ENCODE measurements around the gene MYOM1.

MYOM1 gene

GRCh38 chr18:3266062-3266608, 46.4 kb upstream of the MYOM1 start:
- DNase-seq: no peak
- Histone ChIP-seq H4K20me1 (ENCODE audit: insufficient read depth, low read length) (peaks cover 5% of the 10 kb centered on the region; the same call in 1 of the 2 replicates), H3K79me2 (ENCODE audit: low read length) (peaks cover 89% of the 10 kb centered on the region), H3K4me3 (ENCODE audit: low read length) (no peak overlapping the region), H3K4me1 (ENCODE audit: low read length) (peaks cover 12% of the 10 kb centered on the region; the same call in 1 of the 2 replicates), H3K27me3 (replicated peaks; ENCODE audit: insufficient read depth, low read length) (no peaks in the 10 kb centered on the region), H3K4me2 (ENCODE audit: low read depth, low read length) (no peak overlapping the region), H3K27ac (ENCODE audit: low read length) (no peak overlapping the region), H3K9me2 (replicated peaks; ENCODE audit: insufficient read depth, low read length) (no peaks in the 10 kb centered on the region), H2AFZ (ENCODE audit: low read length) (no peak overlapping the region), H3K9ac (ENCODE audit: low read length) (no peak overlapping the region), H3K36me3 (replicated peaks; ENCODE audit: insufficient read depth, low read length) (no peaks in the 10 kb centered on the region), H3F3A (ENCODE audit: insufficient read depth, low read length) (peaks cover 2% of the 10 kb centered on the region), H3K9me3 (replicated peaks; ENCODE audit: insufficient read depth, low read length) (no peaks in the 10 kb centered on the region)
- TF ChIP-seq EZH2 (optimal IDR thresholded peaks at IDR 0.05; ENCODE audit: low read depth, low read length) (no peak), CTCF (IDR thresholded peaks at IDR 0.05; ENCODE audit: low read length) (no peak), EZH2phosphoT487 (IDR thresholded peaks at IDR 0.05; ENCODE audit: low read length) (no peak)

- no peak for TF ChIP-seq CTCF (IDR thresholded peaks at IDR 0.05; ENCODE audit: low read length)
- TF ChIP-seq EZH2 (optimal IDR thresholded peaks at IDR 0.05; ENCODE audit: low read depth, low read length): no peak
- no peak for TF ChIP-seq EZH2phosphoT487 (IDR thresholded peaks at IDR 0.05; ENCODE audit: low read length)
- Histone ChIP-seq H2AFZ (ENCODE audit: low read length) (no peak overlapping the region), H3K79me2 (ENCODE audit: low read length) (peaks cover 84% of the 10 kb centered on the region), H3K4me2 (ENCODE audit: low read depth, low read length) (no peak overlapping the region), H3K27ac (ENCODE audit: low read length) (no peak overlapping the region), H3K27me3 (replicated peaks; ENCODE audit: insufficient read depth, low read length) (no peaks in the 10 kb centered on the region), H3K9ac (ENCODE audit: low read length) (no peak overlapping the region), H3K9me2 (replicated peaks; ENCODE audit: insufficient read depth, low read length) (no peaks in the 10 kb centered on the region), H3F3A (ENCODE audit: insufficient read depth, low read length) (peaks cover 6% of the 10 kb centered on the region), H3K4me3 (ENCODE audit: low read length) (no peak overlapping the region), H3K36me3 (replicated peaks; ENCODE audit: insufficient read depth, low read length) (no peaks in the 10 kb centered on the region), H3K4me1 (ENCODE audit: low read length) (peaks cover 12% of the 10 kb centered on the region; the same call in 1 of the 2 replicates), H3K9me3 (replicated peaks; ENCODE audit: insufficient read depth, low read length) (no peaks in the 10 kb centered on the region), H4K20me1 (ENCODE audit: insufficient read depth, low read length) (peaks cover 5% of the 10 kb centered on the region; the same call in 1 of the 2 replicates)
- no peak for DNase-seq
Observed at GRCh38 chr18:3265564-3266033, 45.8 kb upstream of the MYOM1 start.

- Histone ChIP-seq H2AFZ (ENCODE audit: low read length) (no peak overlapping the region), H3K4me2 (ENCODE audit: low read depth, low read length) (no peak overlapping the region), H3K4me3 (ENCODE audit: low read length) (no peak overlapping the region)
Observed at GRCh38 chr18:3264362-3264761, 44.6 kb upstream of the MYOM1 start.

More at GRCh38 chr18:3264362-3264761, 44.6 kb upstream of the MYOM1 start:
- Histone ChIP-seq H3K9ac (ENCODE audit: low read length) (no peak overlapping the region), H4K20me1 (ENCODE audit: insufficient read depth, low read length) (peaks cover 5% of the 10 kb centered on the region; the same call in 1 of the 2 replicates), H3K4me1 (ENCODE audit: low read length) (peaks cover 12% of the 10 kb centered on the region; the same call in 1 of the 2 replicates), H3K79me2 (ENCODE audit: low read length) (peaks cover 73% of the 10 kb centered on the region), H3K27ac (ENCODE audit: low read length) (no peak overlapping the region), H3K9me2 (replicated peaks; ENCODE audit: insufficient read depth, low read length) (no peaks in the 10 kb centered on the region), H3K9me3 (replicated peaks; ENCODE audit: insufficient read depth, low read length) (no peaks in the 10 kb centered on the region), H3K27me3 (replicated peaks; ENCODE audit: insufficient read depth, low read length) (no peaks in the 10 kb centered on the region), H3K36me3 (replicated peaks; ENCODE audit: insufficient read depth, low read length) (no peaks in the 10 kb centered on the region), H3F3A (ENCODE audit: insufficient read depth, low read length) (peaks cover 6% of the 10 kb centered on the region)
- DNase-seq: no peak
- no peak for TF ChIP-seq CTCF (IDR thresholded peaks at IDR 0.05; ENCODE audit: low read length)
- no peak for TF ChIP-seq EZH2 (optimal IDR thresholded peaks at IDR 0.05; ENCODE audit: low read depth, low read length)
- no peak for TF ChIP-seq EZH2phosphoT487 (IDR thresholded peaks at IDR 0.05; ENCODE audit: low read length)

All from MM.1S (cell line).